SK-N-SH treated with all-trans-retinoic acid at 6 μM for 48 hours (cell line): ENCODE measurements around the gene SELENON.

ENCODE experiments used
- SNAI2 ChIP-seq: fragments of 250-450 bp; sonication (Bioruptor Pico); IDR thresholded peaks from 2 replicates; pipeline ENCODE4 v1.5.0; 2020; ENCODE audit warnings: mild to moderate bottlenecking, moderate library complexity
- ZC3H10 ChIP-seq: fragments of 250-450 bp; sonication (Bioruptor Pico); IDR thresholded peaks from 2 replicates; pipeline ENCODE4 v1.5.1; 2021; ENCODE audit warnings: mild to moderate bottlenecking, moderate library complexity
- ZNF70 ChIP-seq: fragments of 450-650 bp; formaldehyde crosslinking; IDR thresholded peaks from 2 replicates; pipeline ENCODE4 v1.5.0; 2020; ENCODE audit warnings: mild to moderate bottlenecking, moderate library complexity

- TF ChIP-seq SNAI2 (CRISPR knock-in tag) (no peak), ZC3H10 (CRISPR knock-in tag) (no peak), ZNF70 (no peak)
Observed at GRCh38 chr1:25767437-25767770, 32.6 kb upstream of the SELENON start.
